DND-41 (cell line): ENCODE results near the gene CALR3.

Experiments
- CTCF ChIP-seq: IDR thresholded peaks from 2 replicates; pipeline ENCODE4 v1.5.1; 2012; ENCODE audit warnings: borderline replicate concordance, low read length, moderate library complexity, mild to moderate bottlenecking; ENCODE audit not compliant: poor library complexity, severe bottlenecking; ENCODE audit errors: extremely low read depth
- EZH2 ChIP-seq: IDR thresholded peaks from 3 replicates; pipeline ENCODE4 v1.6.1; 2012; ENCODE audit warnings: borderline replicate concordance, low read depth, mild to moderate bottlenecking, moderate library complexity, low read length, inconsistent platforms; ENCODE audit not compliant: severe bottlenecking

- TF ChIP-seq CTCF = no peak
- no peak for TF ChIP-seq EZH2
Measured at GRCh38 chr19:16544473-16545231, 48.7 kb upstream of the CALR3 start.
